ENCODE data around the gene BCLAF1.

GRCh38 chr6:136289579-136290409 is at the start of gene BCLAF1:
- no peak for TF ChIP-seq SP1 (IDR thresholded peaks at IDR 0.05)
- no peak for TF ChIP-seq FOXA1 (IDR thresholded peaks at IDR 0.05)
- TF ChIP-seq HDGF (IDR thresholded peaks at IDR 0.05; ENCODE audit: borderline replicate concordance), result no peak; the same call in 1 of the 2 replicates
- TF ChIP-seq ELF4 (IDR thresholded peaks at IDR 0.05), result peak; percentile 84
- TF ChIP-seq BHLHE40 (IDR thresholded peaks at IDR 0.05; ENCODE audit: borderline replicate concordance), result no peak
- peak; percentile 75 for TF ChIP-seq PKNOX1 (IDR thresholded peaks at IDR 0.05)

Data from HEK293T (cell line).